ENCODE measurements around the gene DGKG.

Gene DGKG

DNA sequence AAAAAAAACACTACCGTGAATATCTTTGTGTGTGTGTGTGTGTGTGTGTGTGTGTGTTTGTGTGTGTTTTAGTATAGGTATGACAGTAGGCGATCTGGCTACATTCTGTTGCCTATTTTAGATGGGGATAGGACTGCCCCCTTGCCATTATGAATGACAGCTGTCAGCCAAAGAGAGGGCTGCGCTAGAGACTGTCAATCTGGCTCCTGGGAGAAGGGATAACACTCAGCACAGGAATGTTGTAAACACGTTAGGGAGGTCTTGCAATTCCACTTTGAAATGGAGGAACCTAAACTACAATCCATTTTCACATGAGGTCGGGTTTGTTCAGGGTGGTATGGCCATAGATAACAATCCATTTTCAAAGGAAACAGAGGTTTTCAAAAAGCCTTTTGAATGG lies 239.0 kb downstream of the DGKG start:
- Histone ChIP-seq H3K27me3 (ENCODE audit: control insufficient read depth in 1 of 2, insufficient read depth in 2 of 2, low read length in 2 of 2) (no peaks in the 10 kb centered on the region), H3K9ac (ENCODE audit: low read length) (no peak overlapping the region), H3K27ac (ENCODE audit: low read depth, low read length) (no peak overlapping the region), H3K4me1 (ENCODE audit: insufficient read depth, low read length) (no peaks in the 10 kb centered on the region), H3K36me3 (ENCODE audit: insufficient read depth, low read length) (no peaks in the 10 kb centered on the region), H3K4me3 (ENCODE audit: low read depth in 1 of 2, low read length in 2 of 2) (no peak overlapping the region), H3K9me3 (ENCODE audit: low read length) (no peaks in the 10 kb centered on the region)

DNA sequence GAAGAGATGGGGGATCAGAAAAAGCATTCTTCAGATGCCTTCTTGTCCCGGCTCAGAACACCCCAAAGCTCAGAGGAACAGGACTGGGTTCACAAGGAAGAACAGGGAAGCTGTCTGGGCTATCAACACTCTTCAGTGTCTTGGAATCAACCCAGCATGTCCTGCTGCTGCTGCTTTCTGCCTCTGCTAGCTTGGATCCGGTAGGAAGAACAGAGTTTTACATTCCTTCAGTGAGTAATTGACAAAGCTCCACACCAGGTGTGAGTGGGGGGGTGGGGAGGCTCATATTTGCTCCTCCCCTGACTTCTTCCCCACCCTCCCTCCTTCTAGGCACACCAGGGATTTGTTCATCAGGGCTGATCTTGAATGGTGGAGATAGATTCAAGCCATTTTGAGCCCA lies 240.1 kb downstream of the DGKG start:
- Histone ChIP-seq H3K27ac (ENCODE audit: low read depth, low read length) (no peak overlapping the region), H3K4me1 (ENCODE audit: insufficient read depth, low read length) (no peaks in the 10 kb centered on the region), H3K36me3 (ENCODE audit: insufficient read depth, low read length) (no peaks in the 10 kb centered on the region), H3K27me3 (ENCODE audit: control insufficient read depth in 1 of 2, insufficient read depth in 2 of 2, low read length in 2 of 2) (no peaks in the 10 kb centered on the region), H3K9me3 (ENCODE audit: low read length) (no peaks in the 10 kb centered on the region), H3K4me3 (ENCODE audit: low read depth in 1 of 2, low read length in 2 of 2) (no peak overlapping the region), H3K9ac (ENCODE audit: low read length) (no peak overlapping the region)

DNA sequence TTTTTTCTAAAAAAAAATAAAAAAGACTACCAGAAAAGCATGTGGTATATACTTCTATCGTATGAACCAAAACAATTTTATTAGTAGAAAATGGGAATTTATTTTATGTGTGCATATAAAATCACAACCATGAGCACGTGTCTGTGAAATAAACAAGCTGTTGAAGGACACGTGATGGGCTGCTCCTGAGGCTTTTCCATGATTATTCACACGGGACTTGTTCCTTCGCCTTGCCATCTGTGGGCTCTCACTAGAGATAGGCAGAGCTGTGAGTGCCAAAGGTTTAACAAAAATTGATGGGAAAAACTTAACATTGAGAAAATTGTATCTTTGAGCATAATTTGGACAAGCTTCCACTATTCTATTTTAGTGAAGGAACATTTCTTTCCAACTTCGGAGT lies 240.8 kb downstream of the DGKG start:
- Histone ChIP-seq H3K27ac (ENCODE audit: low read depth, low read length) (no peak overlapping the region), H3K4me3 (ENCODE audit: low read depth in 1 of 2, low read length in 2 of 2) (no peak overlapping the region), H3K9me3 (ENCODE audit: low read length) (no peaks in the 10 kb centered on the region), H3K36me3 (ENCODE audit: insufficient read depth, low read length) (no peaks in the 10 kb centered on the region), H3K9ac (ENCODE audit: low read length) (no peak overlapping the region), H3K4me1 (ENCODE audit: insufficient read depth, low read length) (no peaks in the 10 kb centered on the region), H3K27me3 (ENCODE audit: control insufficient read depth in 1 of 2, insufficient read depth in 2 of 2, low read length in 2 of 2) (no peaks in the 10 kb centered on the region)

DNA sequence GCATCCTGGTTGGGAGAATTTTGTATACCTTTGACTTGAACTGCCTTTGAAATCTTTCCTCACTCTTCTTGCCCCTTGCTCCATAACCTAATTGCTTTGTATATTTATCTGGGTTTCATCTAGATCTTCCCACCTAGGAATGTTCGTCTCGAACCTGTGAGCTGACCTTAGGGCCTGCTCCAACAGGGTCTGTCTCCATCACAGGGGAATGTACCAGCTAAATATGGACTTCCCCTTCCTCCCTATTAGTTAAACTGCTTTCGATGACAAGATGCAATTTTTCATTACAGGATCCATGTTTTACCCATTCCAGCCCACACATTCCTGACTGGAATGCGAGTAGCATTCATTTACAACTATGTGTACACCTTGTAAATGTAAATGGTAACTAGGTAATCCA lies 242.5 kb downstream of the DGKG start:
- Histone ChIP-seq H3K27me3 (ENCODE audit: control insufficient read depth in 1 of 2, insufficient read depth in 2 of 2, low read length in 2 of 2) (no peaks in the 10 kb centered on the region), H3K4me1 (ENCODE audit: insufficient read depth, low read length) (no peaks in the 10 kb centered on the region)

DNA sequence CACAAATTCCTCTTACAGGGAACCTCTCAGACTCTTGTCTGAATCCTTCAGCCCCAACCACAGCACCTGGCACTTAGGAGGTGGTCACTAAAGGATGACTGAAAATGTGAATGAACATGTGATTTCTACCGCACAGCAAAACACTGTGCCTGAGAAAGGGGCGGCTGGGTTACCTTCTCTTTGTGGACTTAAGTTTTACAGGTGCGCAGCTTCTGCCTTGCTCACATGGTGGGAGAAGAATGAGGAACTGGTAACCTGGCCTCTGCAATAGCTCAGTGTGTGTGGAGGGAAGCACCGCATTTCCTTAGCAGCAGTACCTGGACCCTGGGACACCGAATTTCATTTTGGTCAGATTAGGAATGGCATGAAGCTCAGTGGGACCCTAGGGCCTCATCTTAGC lies 243.3 kb downstream of the DGKG start:
- Histone ChIP-seq H3K4me1 (ENCODE audit: insufficient read depth, low read length) (no peaks in the 10 kb centered on the region), H3K27ac (ENCODE audit: low read depth, low read length) (no peak overlapping the region), H3K36me3 (ENCODE audit: insufficient read depth, low read length) (no peaks in the 10 kb centered on the region), H3K9ac (ENCODE audit: low read length) (no peak overlapping the region), H3K4me3 (ENCODE audit: low read depth in 1 of 2, low read length in 2 of 2) (no peak overlapping the region), H3K9me3 (ENCODE audit: low read length) (no peaks in the 10 kb centered on the region), H3K27me3 (ENCODE audit: control insufficient read depth in 1 of 2, insufficient read depth in 2 of 2, low read length in 2 of 2) (no peaks in the 10 kb centered on the region)

More for the DNA sequence above, 242.5 kb downstream of the DGKG start:
- Histone ChIP-seq H3K27ac (ENCODE audit: low read depth, low read length) (no peak overlapping the region), H3K9ac (ENCODE audit: low read length) (no peak overlapping the region), H3K9me3 (ENCODE audit: low read length) (no peaks in the 10 kb centered on the region), H3K36me3 (ENCODE audit: insufficient read depth, low read length) (no peaks in the 10 kb centered on the region), H3K4me3 (ENCODE audit: low read depth in 1 of 2, low read length in 2 of 2) (no peak overlapping the region)

DNA sequence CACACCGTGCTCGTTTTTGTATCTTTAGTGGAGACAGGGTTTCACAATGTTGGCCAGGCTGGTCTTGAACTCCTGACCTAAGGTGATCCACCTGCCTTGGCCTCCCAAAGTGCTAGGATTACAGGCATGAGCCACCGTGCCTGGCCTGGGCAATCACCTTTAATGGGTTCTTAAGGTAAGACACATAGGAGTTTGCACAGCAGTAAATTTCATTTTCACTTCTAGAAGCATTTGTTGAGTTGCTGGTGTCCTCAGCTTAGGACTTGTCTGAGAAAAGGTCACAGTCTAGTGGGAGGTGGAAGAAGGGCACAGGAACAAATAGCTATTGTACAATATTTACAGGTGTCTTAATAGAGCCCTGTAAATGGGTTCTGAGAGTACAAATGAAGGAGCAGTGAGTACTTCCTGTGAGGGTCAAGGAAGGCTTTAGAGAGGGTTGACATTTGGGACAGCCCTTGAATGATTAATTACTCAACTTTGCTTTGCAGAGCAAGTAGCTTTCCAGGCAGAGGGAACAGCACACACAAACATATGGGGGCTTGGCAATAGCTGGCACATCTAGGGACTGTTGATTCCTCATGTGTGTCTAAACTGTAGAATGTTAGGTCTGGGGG lies 244.4 kb downstream of the DGKG start:
- Histone ChIP-seq H3K27ac (ENCODE audit: low read depth, low read length) (no peak overlapping the region), H3K27me3 (ENCODE audit: control insufficient read depth in 1 of 2, insufficient read depth in 2 of 2, low read length in 2 of 2) (peaks cover 0 to 6% of the 10 kb centered on the region in 2 donors), H3K4me3 (ENCODE audit: low read depth in 1 of 2, low read length in 2 of 2) (no peak overlapping the region), H3K9ac (ENCODE audit: low read length) (no peak overlapping the region), H3K9me3 (ENCODE audit: low read length) (no peaks in the 10 kb centered on the region), H3K36me3 (ENCODE audit: insufficient read depth, low read length) (no peaks in the 10 kb centered on the region), H3K4me1 (ENCODE audit: insufficient read depth, low read length) (no peaks in the 10 kb centered on the region)

DNA sequence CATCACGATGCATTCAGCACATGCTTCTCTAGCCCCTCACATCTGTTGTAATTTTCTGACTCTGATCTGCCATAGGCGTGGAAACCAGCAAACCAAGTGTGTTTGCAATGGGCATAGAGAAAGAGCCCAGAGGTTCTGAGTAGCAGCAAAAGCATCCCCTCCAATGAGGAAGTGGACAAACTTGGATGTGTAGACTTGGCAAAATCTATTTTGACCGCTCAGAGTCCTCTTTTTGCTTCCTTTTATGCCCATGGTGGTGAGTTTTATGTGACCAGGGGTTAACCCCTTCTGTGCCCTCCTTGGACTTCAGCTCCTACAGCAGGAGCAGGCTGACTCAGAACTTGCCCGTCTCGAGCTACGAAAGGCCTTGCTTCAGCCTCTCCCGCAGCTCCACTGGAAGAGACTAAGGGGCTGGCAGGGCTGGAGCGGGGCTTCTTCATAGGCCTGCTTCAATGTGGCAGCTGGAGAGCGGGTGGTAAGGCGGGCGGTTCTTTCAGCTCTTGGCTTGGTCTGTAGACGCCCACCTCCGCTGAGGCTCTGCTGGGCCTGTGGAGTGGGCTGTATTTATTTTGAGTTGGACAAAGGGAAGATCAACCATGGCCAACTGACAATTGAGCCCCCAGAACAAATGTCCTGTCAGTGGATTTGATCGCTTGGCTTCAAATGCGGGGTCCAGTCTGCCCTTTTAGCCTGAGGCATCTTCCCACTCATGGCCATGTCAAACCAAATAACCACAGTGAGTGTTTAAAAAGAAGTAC lies 246.6 kb downstream of the DGKG start:
- Histone ChIP-seq H3K9ac (ENCODE audit: low read length) (no peak overlapping the region), H3K27ac (ENCODE audit: low read depth, low read length) (no peak overlapping the region), H3K36me3 (ENCODE audit: insufficient read depth, low read length) (no peaks in the 10 kb centered on the region), H3K4me3 (ENCODE audit: low read depth in 1 of 2, low read length in 2 of 2) (no peak overlapping the region), H3K27me3 (ENCODE audit: control insufficient read depth in 1 of 2, insufficient read depth in 2 of 2, low read length in 2 of 2) (peaks cover 6 to 17% of the 10 kb centered on the region in 2 donors), H3K4me1 (ENCODE audit: insufficient read depth, low read length) (peaks cover 9% of the 10 kb centered on the region), H3K9me3 (ENCODE audit: low read length) (no peaks in the 10 kb centered on the region)

DNA sequence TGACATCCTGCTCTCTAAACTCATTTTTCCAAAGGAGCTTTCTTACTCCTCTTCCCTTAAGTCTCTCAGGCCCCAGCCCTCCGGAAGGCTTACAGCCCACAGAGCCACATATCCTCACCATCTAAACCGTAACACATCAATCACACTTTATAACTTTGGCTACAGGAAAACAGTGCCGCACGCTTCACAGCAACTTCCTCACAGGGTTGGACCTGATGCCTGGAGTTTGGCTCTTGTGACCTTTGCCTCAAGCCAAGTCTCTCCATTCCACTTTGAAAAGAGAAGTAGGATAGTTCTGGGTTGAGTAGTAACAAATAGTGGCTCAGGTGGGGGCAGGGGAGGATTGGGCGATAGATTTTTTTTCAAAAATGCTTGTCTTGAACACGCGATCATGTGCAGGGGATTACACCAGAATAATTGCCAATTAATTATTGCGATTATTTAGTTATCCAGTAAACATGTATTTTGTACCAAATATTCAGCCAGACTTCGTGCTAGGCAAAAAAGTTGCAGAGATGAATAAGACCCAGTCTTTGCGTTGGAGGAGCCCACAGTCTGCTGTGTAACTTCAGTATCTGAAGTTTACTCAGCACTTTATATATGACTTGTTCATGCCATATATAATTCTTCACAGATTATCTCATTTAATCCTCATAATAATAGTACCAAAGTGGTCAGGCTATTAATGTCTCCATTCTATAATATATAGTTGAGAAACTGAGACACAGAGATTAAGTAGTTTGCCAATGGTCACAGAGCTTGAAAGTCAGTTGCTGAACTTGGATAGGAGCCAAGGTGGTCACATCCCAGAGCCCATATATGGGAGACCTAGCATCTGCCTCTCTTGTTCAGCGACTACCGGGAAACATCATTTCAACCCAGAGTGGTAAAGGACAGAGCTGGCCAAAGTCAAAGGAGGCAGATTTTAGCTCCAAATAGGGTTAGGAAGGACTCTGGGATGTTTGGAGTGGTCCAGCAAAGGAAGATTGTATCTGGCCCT lies 250.8 kb downstream of the DGKG start:
- no peak overlapping the region for H3K4me3 ChIP-seq (ENCODE audit: low read depth in 1 of 2, low read length in 2 of 2)
- H3K27ac ChIP-seq (ENCODE audit: low read depth, low read length), result no peak overlapping the region
- H3K9me3 ChIP-seq (ENCODE audit: low read length), result no peaks in the 10 kb centered on the region
- H3K4me1 ChIP-seq (ENCODE audit: insufficient read depth, low read length), result peaks cover 25% of the 10 kb centered on the region
- H3K9ac ChIP-seq (ENCODE audit: low read length), result no peak overlapping the region
- H3K27me3 ChIP-seq (ENCODE audit: control insufficient read depth in 1 of 2, insufficient read depth in 2 of 2, low read length in 2 of 2), result peaks cover 12 to 43% of the 10 kb centered on the region in 2 donors
- H3K36me3 ChIP-seq (ENCODE audit: insufficient read depth, low read length), result no peaks in the 10 kb centered on the region

DNA sequence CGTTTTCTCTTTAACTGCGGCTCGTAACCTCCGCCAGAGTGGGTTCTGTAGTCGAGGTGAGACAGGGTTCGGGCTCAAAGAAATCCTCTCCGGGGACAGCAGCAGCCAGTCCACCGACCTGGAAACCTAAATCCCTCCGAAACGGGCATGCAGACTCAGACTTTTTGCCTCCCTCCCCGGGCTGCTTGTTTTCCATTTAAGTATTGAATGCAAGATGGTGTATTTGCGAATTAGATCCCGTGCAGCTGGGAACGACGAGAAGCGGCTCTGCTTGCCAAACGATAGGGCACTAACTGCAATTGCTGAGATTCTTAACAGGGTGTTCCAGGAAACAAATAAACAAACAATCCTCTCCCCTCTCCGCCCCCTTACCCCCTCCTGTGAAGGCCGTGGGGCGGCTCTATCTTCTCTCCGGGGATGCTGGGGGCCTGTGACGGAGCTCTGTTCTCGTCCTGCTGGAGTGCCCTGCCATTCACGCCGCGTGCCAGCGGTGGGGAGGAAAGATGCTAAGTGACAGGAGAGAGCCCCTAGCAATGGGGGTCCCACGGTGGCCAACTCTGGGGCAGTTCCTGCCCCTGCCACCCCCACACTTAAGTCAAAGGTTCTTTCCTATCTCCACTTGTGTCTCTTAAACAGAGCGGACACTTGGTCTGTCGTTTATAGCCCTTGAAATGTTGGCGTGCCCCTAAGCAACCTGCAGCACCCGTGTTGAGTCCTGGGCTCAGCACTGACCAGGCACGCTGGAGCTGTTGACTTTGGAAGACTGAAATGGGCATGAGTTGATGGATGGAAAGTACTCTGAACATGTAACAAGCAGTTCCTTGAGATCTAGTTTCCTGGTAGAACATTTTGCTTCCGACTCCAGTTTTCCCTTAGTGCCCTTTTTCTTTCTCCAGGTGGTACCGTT lies 251.9 kb downstream of the DGKG start:
- Histone ChIP-seq H3K9ac (ENCODE audit: low read length) (peak overlapping the region; percentile 83), H3K4me1 (ENCODE audit: insufficient read depth, low read length) (peaks cover 25% of the 10 kb centered on the region), H3K36me3 (ENCODE audit: insufficient read depth, low read length) (no peaks in the 10 kb centered on the region), H3K27me3 (ENCODE audit: control insufficient read depth in 1 of 2, insufficient read depth in 2 of 2, low read length in 2 of 2) (peaks cover 12 to 54% of the 10 kb centered on the region in 2 donors), H3K4me3 (ENCODE audit: low read depth in 1 of 2, low read length in 2 of 2) (peak overlapping the region; percentile 24 to 95), H3K9me3 (ENCODE audit: low read length) (no peaks in the 10 kb centered on the region), H3K27ac (ENCODE audit: low read depth, low read length) (peak overlapping the region; percentile 64)

DNA sequence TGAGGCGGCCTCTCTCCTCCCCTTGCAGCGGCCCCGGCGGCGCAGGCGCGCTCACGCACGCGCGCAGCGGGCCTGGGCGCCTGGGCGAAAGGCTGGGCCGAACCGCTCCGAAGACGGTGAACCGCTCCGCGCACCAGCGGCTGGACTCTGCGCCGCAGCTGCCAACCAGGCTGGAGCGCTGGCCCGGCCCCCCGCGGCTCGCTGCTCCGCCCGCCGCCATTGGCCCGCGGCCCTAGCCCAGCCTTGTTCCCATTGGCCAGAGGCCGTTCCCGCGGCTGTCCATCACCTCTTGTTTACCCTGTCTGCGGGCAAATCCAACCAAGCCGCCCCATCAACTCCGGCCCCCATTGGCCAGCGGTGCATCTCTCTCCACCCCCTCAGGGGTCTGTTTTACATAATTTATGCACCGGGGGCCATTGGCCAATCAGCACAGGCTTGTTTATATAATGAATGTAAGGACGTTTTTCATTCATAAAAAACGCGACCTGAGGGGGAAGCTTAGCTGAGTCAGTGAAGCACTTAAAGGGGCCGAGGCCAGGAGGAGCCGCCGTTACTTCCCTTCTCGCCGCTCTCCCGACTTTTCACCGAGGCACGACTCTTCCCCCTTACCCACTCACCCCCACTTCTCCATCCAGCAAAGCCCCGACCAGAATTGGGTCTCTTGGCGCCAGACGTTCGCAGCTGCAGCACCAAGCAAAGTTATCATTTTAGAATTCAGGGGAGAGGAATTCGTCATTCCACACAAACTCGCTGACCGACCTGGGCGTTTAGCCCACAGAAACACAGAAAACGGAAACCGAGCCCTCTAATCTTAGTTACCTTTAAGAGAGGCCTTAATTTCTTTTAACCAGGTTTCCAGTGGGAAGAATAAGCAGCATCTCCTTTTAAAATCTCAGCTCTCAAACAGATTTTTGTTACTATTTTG lies 252.8 kb downstream of the DGKG start, which contains the start of gene ETV5:
Gene ETV5, minus strand, starts transcription at position 149 of the 925 bp plus-strand sequence. CDS start 3,221 bp downstream, outside the sequence.
- peak within 1 kb of the TSS; percentile 83 for H3K9ac ChIP-seq (ENCODE audit: low read length)
- peak within 1 kb of the TSS; percentile 73 to 95 for H3K4me3 ChIP-seq (ENCODE audit: low read depth in 1 of 2, low read length in 2 of 2)
- no peaks in the 10 kb centered on the region for H3K36me3 ChIP-seq (ENCODE audit: insufficient read depth, low read length)
- H3K9me3 ChIP-seq (ENCODE audit: low read length), result no peaks in the 10 kb centered on the region
- peaks cover 25% of the 10 kb centered on the region for H3K4me1 ChIP-seq (ENCODE audit: insufficient read depth, low read length)
- peaks cover 12 to 54% of the 10 kb centered on the region in 2 donors for H3K27me3 ChIP-seq (ENCODE audit: control insufficient read depth in 1 of 2, insufficient read depth in 2 of 2, low read length in 2 of 2)
- H3K27ac ChIP-seq (ENCODE audit: low read depth, low read length), result peak within 1 kb of the TSS; percentile 64

All from muscle layer of colon (tissue), 2 donors.